Measurements from ENCODE around the gene MYO3A.

MYO3A gene

GRCh38 chr10:26031300-26031699, 97.3 kb downstream of the MYO3A start:
- H3K27ac ChIP-seq: no peak overlapping the region
- H3K4me3 ChIP-seq: no peak overlapping the region
- TF ChIP-seq POLR2AphosphoS5 (IDR thresholded peaks at IDR 0.05; ENCODE audit: borderline replicate concordance, low read depth, low read length) (no peak), EZH2 (IDR thresholded peaks at IDR 0.05) (no peak), FOXP2 (optimal IDR thresholded peaks at IDR 0.05; ENCODE audit: control extremely low read depth, extremely low read length, insufficient read depth) (no peak)
- H3K36me3 ChIP-seq (ENCODE audit: insufficient read depth, low read length): no peaks in the 10 kb centered on the region
- no peak overlapping the region for H3K9ac ChIP-seq (ENCODE audit: insufficient read length)
- DNase-seq (ENCODE audit: low read depth, low spot score): no peak
- H3K9me3 ChIP-seq (ENCODE audit: low read depth, low read length): no peaks in the 10 kb centered on the region

- Histone ChIP-seq H3K9ac (ENCODE audit: insufficient read length) (no peak overlapping the region), H3K9me3 (ENCODE audit: low read depth, low read length) (no peaks in the 10 kb centered on the region), H3K36me3 (ENCODE audit: insufficient read depth, low read length) (no peaks in the 10 kb centered on the region), H3K4me3 (no peak overlapping the region), H3K27ac (no peak overlapping the region)
- DNase-seq (ENCODE audit: low read depth, low spot score): no peak
- no peak for TF ChIP-seq EZH2 (IDR thresholded peaks at IDR 0.05)
- no peak for TF ChIP-seq FOXP2 (optimal IDR thresholded peaks at IDR 0.05; ENCODE audit: control extremely low read depth, extremely low read length, insufficient read depth)
- TF ChIP-seq POLR2AphosphoS5 (IDR thresholded peaks at IDR 0.05; ENCODE audit: borderline replicate concordance, low read depth, low read length): no peak
Observed at GRCh38 chr10:26043469-26043868, 109.4 kb downstream of the MYO3A start.

DNA sequence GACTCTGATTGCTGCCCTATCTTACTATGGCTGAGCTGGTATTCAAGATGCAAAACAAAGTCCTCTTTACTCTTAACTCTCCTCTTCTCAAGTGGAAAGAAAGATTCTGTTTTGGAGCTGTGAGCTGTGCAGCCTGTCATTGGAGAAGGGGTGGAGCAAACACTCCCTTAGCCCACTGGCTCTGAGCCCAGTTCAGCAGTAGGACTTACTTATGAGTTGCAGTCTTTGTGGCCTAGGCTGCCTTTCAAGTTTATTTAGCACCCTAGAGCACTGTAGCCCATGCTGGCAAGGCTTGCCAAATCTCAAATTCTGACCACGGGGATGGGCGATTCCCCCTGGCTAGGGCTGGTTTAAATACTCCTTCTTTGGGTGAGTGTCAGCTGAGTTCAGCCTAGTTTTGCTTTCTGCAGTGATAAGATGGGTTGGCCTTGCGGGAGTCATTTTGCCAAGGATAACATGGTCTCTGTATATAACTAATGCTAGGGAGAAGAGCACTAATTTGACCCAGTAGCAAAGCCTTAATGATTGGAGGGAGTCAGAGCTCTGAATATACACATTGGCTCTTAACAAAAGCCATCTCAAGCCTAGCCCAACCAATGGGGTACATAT, 110.2 kb downstream of the MYO3A start:
- Histone ChIP-seq H3K4me3 (no peak overlapping the region), H3K27ac (no peak overlapping the region), H3K9ac (ENCODE audit: insufficient read length) (no peak overlapping the region), H3K9me3 (ENCODE audit: low read depth, low read length) (no peaks in the 10 kb centered on the region), H3K36me3 (ENCODE audit: insufficient read depth, low read length) (no peaks in the 10 kb centered on the region)
- no peak for DNase-seq (ENCODE audit: low read depth, low spot score)
- no peak for TF ChIP-seq FOXP2 (optimal IDR thresholded peaks at IDR 0.05; ENCODE audit: control extremely low read depth, extremely low read length, insufficient read depth)
- no peak for TF ChIP-seq POLR2AphosphoS5 (IDR thresholded peaks at IDR 0.05; ENCODE audit: borderline replicate concordance, low read depth, low read length)
- TF ChIP-seq EZH2 (IDR thresholded peaks at IDR 0.05): no peak

- no peak for DNase-seq (ENCODE audit: low read depth, low spot score)
- Histone ChIP-seq H3K9ac (ENCODE audit: insufficient read length) (no peak overlapping the region), H3K4me3 (no peak overlapping the region), H3K36me3 (ENCODE audit: insufficient read depth, low read length) (no peaks in the 10 kb centered on the region), H3K9me3 (ENCODE audit: low read depth, low read length) (no peaks in the 10 kb centered on the region), H3K27ac (no peak overlapping the region)
- no peak for TF ChIP-seq POLR2AphosphoS5 (IDR thresholded peaks at IDR 0.05; ENCODE audit: borderline replicate concordance, low read depth, low read length)
- TF ChIP-seq EZH2 (IDR thresholded peaks at IDR 0.05): no peak
- TF ChIP-seq FOXP2 (optimal IDR thresholded peaks at IDR 0.05; ENCODE audit: control extremely low read depth, extremely low read length, insufficient read depth): no peak
Observed at GRCh38 chr10:26046073-26046700, 112.2 kb downstream of the MYO3A start.

GRCh38 chr10:26048756-26049155, 114.7 kb downstream of the MYO3A start:
- no peak for DNase-seq (ENCODE audit: low read depth, low spot score)
- H3K9me3 ChIP-seq (ENCODE audit: low read depth, low read length): no peaks in the 10 kb centered on the region
- H3K4me3 ChIP-seq: no peak overlapping the region
- H3K9ac ChIP-seq (ENCODE audit: insufficient read length): no peak overlapping the region
- H3K36me3 ChIP-seq (ENCODE audit: insufficient read depth, low read length): no peaks in the 10 kb centered on the region
- TF ChIP-seq FOXP2 (optimal IDR thresholded peaks at IDR 0.05; ENCODE audit: control extremely low read depth, extremely low read length, insufficient read depth) (no peak), EZH2 (IDR thresholded peaks at IDR 0.05) (no peak), POLR2AphosphoS5 (IDR thresholded peaks at IDR 0.05; ENCODE audit: borderline replicate concordance, low read depth, low read length) (no peak)
- no peak overlapping the region for H3K27ac ChIP-seq

DNA sequence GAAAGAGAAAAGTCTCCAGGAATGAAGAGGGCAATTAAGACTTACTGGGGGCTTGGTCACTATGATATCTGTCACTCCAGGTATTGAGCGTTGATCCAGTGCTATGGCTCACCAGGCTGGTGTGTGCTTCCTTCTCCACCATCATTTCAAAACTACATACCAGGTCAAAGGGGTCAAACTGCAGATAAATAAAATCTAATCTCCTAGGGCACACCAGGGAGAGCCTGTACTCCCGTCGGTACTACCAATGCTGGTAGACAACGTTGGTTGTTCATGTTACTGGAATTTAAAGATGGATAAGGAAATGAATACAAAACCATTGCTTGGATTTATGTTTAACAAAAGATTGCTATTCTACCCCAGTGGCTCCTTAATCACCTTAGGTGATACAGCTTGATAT, 118.3 kb downstream of the MYO3A start:
- Histone ChIP-seq H3K36me3 (ENCODE audit: insufficient read depth, low read length) (no peaks in the 10 kb centered on the region), H3K9ac (ENCODE audit: insufficient read length) (no peak overlapping the region), H3K4me3 (no peak overlapping the region), H3K9me3 (ENCODE audit: low read depth, low read length) (no peaks in the 10 kb centered on the region), H3K27ac (no peak overlapping the region)
- DNase-seq (ENCODE audit: low read depth, low spot score): no peak
- TF ChIP-seq EZH2 (IDR thresholded peaks at IDR 0.05): no peak
- no peak for TF ChIP-seq POLR2AphosphoS5 (IDR thresholded peaks at IDR 0.05; ENCODE audit: borderline replicate concordance, low read depth, low read length)
- TF ChIP-seq FOXP2 (optimal IDR thresholded peaks at IDR 0.05; ENCODE audit: control extremely low read depth, extremely low read length, insufficient read depth): no peak

- Histone ChIP-seq H3K36me3 (ENCODE audit: insufficient read depth, low read length) (no peaks in the 10 kb centered on the region), H3K9me3 (ENCODE audit: low read depth, low read length) (no peaks in the 10 kb centered on the region), H3K27ac (no peak overlapping the region), H3K9ac (ENCODE audit: insufficient read length) (no peak overlapping the region), H3K4me3 (no peak overlapping the region)
- TF ChIP-seq FOXP2 (optimal IDR thresholded peaks at IDR 0.05; ENCODE audit: control extremely low read depth, extremely low read length, insufficient read depth) (no peak), POLR2AphosphoS5 (IDR thresholded peaks at IDR 0.05; ENCODE audit: borderline replicate concordance, low read depth, low read length) (no peak), EZH2 (IDR thresholded peaks at IDR 0.05) (no peak)
- no peak for DNase-seq (ENCODE audit: low read depth, low spot score)
Observed at GRCh38 chr10:26057466-26057865, 123.4 kb downstream of the MYO3A start.

- TF ChIP-seq FOXP2 (optimal IDR thresholded peaks at IDR 0.05; ENCODE audit: control extremely low read depth, extremely low read length, insufficient read depth) (no peak), EZH2 (IDR thresholded peaks at IDR 0.05) (no peak), POLR2AphosphoS5 (IDR thresholded peaks at IDR 0.05; ENCODE audit: borderline replicate concordance, low read depth, low read length) (no peak)
- H3K36me3 ChIP-seq (ENCODE audit: insufficient read depth, low read length): no peaks in the 10 kb centered on the region
- no peak overlapping the region for H3K27ac ChIP-seq
Observed at GRCh38 chr10:26064106-26064505, 130.1 kb downstream of the MYO3A start.

More at GRCh38 chr10:26064106-26064505, 130.1 kb downstream of the MYO3A start:
- Histone ChIP-seq H3K9me3 (ENCODE audit: low read depth, low read length) (no peaks in the 10 kb centered on the region), H3K9ac (ENCODE audit: insufficient read length) (no peak overlapping the region), H3K4me3 (no peak overlapping the region)
- no peak for DNase-seq (ENCODE audit: low read depth, low spot score)

All from SK-N-MC (cell line).